NB4 (cell line): ENCODE data around the gene FHIT.

Experiments
- DNase-seq: peaks from one replicate; pipeline ENCODE4 v3.0.0; 2010; ENCODE audit warnings: low read depth
- H3K4me3 ChIP-seq: one replicate; pipeline ENCODE4 v1.5.1; 2011; ENCODE audit warnings: mild to moderate bottlenecking, low read depth, low read length, moderate library complexity
- CTCF ChIP-seq: IDR thresholded peaks from one replicate; pipeline ENCODE4 v1.5.1; 2012; ENCODE audit warnings: low read depth, low read length
- MAX ChIP-seq: IDR thresholded peaks from 2 replicates; pipeline ENCODE4 v1.6.1; 2011; ENCODE audit warnings: low read depth, low read length
- MYC ChIP-seq: IDR thresholded peaks from 2 replicates; pipeline ENCODE4 v1.6.1; 2011; ENCODE audit warnings: low read depth, low read length
- POLR2A ChIP-seq: IDR thresholded peaks from 2 replicates; pipeline ENCODE4 v1.6.1; 2011; ENCODE audit warnings: mild to moderate bottlenecking; ENCODE audit not compliant: insufficient read length; ENCODE audit errors: extremely low read depth

The FHIT gene

GRCh38 chr3:60366486-60366885 lies 884.8 kb downstream of the FHIT start:
- no peak for TF ChIP-seq CTCF
- TF ChIP-seq MYC, result no peak
- TF ChIP-seq POLR2A, result no peak
- no peak for TF ChIP-seq MAX
- no peak overlapping the region for H3K4me3 ChIP-seq
- no peak for DNase-seq

GRCh38 chr3:60365360-60365759 lies 885.9 kb downstream of the FHIT start:
- DNase-seq, result no peak
- TF ChIP-seq MAX (no peak), MYC (no peak), POLR2A (no peak), CTCF (no peak)
- no peak overlapping the region for H3K4me3 ChIP-seq

GRCh38 chr3:60364475-60364874 lies 886.8 kb downstream of the FHIT start:
- DNase-seq, result no peak
- no peak overlapping the region for H3K4me3 ChIP-seq
- TF ChIP-seq CTCF, result no peak

GRCh38 chr3:60363817-60364216 lies 887.4 kb downstream of the FHIT start:
- DNase-seq, result no peak
- H3K4me3 ChIP-seq, result no peak overlapping the region
- TF ChIP-seq MAX (no peak), MYC (no peak), POLR2A (no peak), CTCF (no peak)

- no peak for DNase-seq
- TF ChIP-seq POLR2A (no peak), MYC (no peak), MAX (no peak), CTCF (no peak)
- no peak overlapping the region for H3K4me3 ChIP-seq
Observed at GRCh38 chr3:60355825-60356224, 895.4 kb downstream of the FHIT start.

- no peak for TF ChIP-seq CTCF
- TF ChIP-seq POLR2A, result no peak
- no peak for TF ChIP-seq MAX
- TF ChIP-seq MYC, result no peak
- no peak for DNase-seq
- H3K4me3 ChIP-seq, result no peak overlapping the region
Observed at GRCh38 chr3:60351481-60351880, 899.8 kb downstream of the FHIT start.
